Stimulated activated CD4-positive, alpha-beta T cell treated with anti-CD3 and anti-CD28 coated beads, Interleukin-1b, Interleukin-23, amount 100 ng/mL, for 1 hour (primary cell): ENCODE results near the gene ATAD3A.

ENCODE experiments used
- DNase-seq, 2 donors: peaks; one replicate each; pipeline ENCODE4 v3.0.0-alpha.2; 2020; ENCODE audit warnings: low read depth in 2 of 2

ATAD3A gene

GRCh38 chr1:1582585-1583346, 70.8 kb downstream of the ATAD3A start:
- DNase-seq = no peak

GRCh38 chr1:1583347-1584010, 71.5 kb downstream of the ATAD3A start:
- no peak for DNase-seq
